OCI-M2 (cell line): ENCODE measurements around the gene USP22.
"Not testable (repeated sequence)": the region's sequence is repeated elsewhere in the genome, so short reads cannot be mapped to it uniquely, and the experiment has no call there.

Experiments used
- DNase-seq: peaks from one replicate; lab custom pipeline; 2025; ENCODE audit not compliant: unreplicated experiment; lab: John Stamatoyannopoulos, UW

The USP22 gene

DNA sequence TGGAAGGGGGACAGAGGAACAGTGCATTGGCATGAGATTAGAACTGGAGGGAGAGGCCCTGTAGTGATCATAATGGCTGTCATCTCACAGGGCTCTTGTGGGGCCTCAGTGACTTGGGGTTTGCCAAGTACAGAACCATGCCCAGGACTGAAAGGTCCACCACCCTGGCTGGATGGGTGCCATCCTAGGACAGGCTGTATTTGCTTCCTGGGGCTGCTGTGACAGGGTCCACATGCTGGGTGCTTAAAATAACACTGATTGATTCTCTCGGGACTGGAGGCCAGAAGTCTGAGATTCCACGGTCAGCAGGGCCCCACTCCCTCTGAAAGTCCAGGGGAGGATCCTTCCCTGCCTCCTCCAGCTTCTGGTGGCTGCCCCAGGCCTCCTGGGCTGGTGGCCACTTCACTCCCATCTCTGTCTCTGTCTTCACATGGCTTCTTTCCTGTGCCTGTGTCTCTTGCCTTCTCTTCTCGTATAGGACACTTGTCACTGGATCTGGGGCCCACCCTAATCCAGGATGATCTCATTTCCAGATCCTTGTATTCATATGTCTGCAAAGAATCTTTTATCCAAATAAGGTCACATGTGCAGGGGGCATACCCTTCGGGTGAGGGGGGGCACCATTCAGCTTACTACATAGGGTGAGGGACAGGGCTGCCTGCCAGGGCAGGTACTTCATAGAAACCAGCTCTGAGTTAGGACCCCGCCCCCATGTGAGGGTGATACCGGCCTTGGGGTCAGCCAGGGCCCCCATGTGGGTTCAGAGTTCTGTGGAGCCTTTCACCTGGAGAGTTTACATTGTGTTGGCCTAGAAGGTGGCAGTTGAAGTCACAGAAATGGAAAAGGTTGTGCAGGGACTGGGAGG lies 52.6 kb downstream of the USP22 start:
- no peak for DNase-seq

DNA sequence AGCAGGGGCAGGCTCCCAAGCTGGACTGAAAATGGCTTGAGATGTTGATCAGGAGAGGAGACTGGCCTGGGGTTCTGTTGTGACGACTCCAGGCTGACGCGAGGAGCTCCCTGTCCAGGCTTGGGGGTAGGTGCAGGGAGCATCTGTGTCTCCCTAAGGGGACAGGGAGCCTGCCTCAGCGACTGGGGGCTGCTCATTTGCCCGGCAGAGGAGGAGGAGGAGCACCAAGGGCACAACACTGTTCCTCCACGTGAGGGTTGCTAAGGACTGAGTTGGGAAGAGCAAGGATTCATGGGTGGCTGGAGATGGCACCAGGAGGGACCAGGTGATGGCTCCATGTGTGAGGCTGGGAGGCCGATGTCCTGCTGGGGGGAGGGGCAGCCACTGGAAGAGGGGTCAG lies 53.3 kb downstream of the USP22 start:
- DNase-seq = no peak

GRCh38 chr17:20988896-20989295 lies 53.9 kb downstream of the USP22 start:
- no peak for DNase-seq

DNA sequence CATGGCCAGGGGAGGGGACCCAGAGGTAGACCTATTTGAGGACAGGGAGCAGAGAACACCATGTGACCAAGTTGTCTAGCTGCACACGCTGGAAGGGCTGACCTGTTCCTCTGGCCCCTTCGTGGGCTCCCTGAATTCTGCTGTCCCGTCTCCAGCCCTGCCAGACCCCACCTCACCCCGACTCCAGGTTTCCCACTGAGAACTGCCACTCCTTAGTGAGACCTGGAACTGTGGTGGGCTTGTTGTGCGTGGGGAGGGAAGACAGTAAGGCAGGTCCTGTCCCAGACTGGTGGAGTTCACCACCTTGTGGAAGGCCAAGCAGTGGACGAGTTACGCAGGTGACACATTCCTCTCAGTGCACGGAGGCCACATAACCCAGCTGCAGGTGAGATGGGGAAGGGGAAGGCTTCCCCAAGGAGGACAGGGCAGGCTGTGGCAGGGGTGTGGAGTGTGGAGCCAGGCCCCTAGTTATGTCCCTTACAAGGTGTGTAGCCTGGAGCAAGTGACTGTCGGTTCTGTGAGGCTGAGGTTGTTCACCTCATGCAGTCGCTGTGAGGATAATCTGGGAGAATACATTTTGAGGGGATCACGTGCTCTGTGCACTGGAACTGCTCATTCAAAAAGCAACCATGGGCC lies 54.7 kb downstream of the USP22 start:
- DNase-seq = no peak

- DNase-seq = no peak
Observed at GRCh38 chr17:20987511-20987910, 55.3 kb downstream of the USP22 start.

- no peak for DNase-seq
Observed at GRCh38 chr17:20986767-20987510, 55.9 kb downstream of the USP22 start.

GRCh38 chr17:20983359-20983637 lies 59.5 kb downstream of the USP22 start:
- DNase-seq = no peak

- DNase-seq = no peak
Observed at GRCh38 chr17:20982589-20983358, 60.0 kb downstream of the USP22 start.

- DNase-seq = no peak
Observed at GRCh38 chr17:20981046-20981920, 61.5 kb downstream of the USP22 start.

- DNase-seq = no peak
Observed at GRCh38 chr17:20979792-20980083, 63.1 kb downstream of the USP22 start.

- not testable (repeated sequence) for DNase-seq
Observed at GRCh38 chr17:20979007-20979791, 63.6 kb downstream of the USP22 start.

DNA sequence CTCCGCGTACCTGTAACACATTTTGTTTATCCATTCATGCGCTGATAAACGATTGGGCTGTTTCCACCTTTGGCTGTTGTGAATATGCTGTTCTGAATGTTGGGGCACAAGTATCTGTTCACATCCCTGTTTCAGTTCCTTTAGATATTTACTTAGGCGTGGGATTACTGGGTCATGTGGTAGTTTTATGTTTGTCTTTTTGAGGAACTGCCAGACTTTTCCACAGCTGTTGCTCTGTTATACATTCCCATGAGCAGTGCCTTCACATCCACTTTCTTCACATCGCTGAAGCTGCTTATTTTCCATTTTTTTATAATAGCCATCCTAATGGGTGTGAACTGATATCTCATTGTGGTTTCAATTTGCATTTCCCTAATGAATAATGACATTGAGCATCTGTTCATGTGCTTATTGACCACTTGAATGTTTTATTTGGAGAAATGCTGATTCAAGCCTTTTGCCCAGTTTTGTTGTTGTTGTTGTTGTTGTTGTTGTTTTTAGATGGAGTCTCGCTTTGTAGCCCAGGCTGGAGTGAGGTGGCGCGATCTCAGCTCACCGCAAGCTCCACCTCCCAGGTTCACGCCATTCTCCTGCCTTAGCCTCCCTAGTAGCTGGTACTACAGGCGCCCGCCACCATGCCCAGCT lies 65.1 kb downstream of the USP22 start:
- DNase-seq = not testable (repeated sequence)

DNA sequence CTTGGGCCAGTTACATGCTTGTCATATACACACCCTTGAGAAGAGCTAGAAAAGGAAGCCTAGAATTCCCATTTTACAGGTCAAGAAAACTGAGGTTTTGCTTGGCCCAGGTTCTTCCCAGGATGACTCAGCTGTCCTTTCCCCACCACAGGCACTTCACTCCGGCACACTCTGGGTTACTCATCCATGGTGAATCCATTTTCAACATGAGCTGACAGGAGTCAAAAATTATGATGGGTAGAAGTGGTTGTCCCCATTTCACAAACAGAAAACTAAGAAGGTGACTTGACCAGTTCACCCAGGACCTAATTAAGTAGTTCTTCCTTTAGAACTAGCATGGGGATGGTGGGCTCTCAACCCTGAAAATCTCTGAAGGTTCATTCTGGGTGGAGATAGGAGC lies 67.2 kb downstream of the USP22 start:
- no peak for DNase-seq

- DNase-seq = no peak
Observed at GRCh38 chr17:20970329-20970728, 72.5 kb downstream of the USP22 start.

- DNase-seq = no peak
Observed at GRCh38 chr17:20968913-20969616, 73.7 kb downstream of the USP22 start.

- no peak for DNase-seq
Observed at GRCh38 chr17:20967776-20968175, 75.0 kb downstream of the USP22 start.

GRCh38 chr17:20966870-20967269 lies 75.9 kb downstream of the USP22 start:
- DNase-seq = no peak

DNA sequence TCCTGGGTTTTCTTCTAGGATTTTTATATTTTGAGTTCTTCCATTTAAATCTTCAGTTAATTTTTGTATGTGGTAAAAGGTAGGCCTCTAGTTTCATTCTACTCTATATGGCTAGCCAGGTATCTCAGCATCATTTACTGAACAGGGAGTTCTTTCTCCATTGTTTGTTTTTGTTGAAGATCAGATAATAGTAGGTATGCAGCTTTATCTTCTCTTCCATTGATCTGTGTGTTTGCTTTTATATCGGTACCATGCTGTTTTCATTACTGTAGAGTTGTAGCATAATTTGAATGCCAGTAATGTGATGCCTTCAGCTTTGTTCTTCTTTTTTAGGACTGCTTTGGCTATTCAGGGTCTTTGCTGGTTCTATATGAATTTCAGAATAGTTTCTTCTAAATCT lies 77.3 kb downstream of the USP22 start:
- no peak for DNase-seq

DNA sequence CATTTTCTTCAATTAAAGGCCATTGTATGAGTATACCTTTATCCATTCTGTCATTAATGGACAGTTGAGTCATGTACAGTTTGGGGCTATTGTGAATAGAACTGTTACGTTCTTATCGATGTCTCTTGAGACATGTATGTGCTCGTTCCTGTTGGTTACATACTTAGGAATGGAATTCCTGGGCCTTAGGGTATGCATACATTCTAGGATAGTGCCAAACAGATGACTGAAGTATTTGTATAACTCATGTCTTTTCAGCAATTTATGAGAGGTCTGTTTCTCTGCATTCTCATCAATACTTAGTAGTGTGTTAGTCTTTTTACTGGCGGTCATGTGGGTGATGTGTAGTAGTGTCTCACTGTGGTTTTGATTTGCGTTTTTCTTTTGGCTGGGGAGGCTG lies 81.2 kb downstream of the USP22 start:
- no peak for DNase-seq
